H54 (cell line): ENCODE data around the gene KCNG2.

Experiments
- DNase-seq: peaks from one replicate; pipeline ENCODE4 v3.0.0; 2011; ENCODE audit warnings: low spot score, mixed read lengths; ENCODE audit not compliant: insufficient read length
- FAIRE-seq: peaks from 3 replicates; lab custom pipeline; 2011; peaks lifted over from hg19 to GRCh38; lab: Jason Lieb, UNC
- POLR2A ChIP-seq: IDR thresholded peaks from 2 replicates; pipeline ENCODE4 v1.6.1; 2011; ENCODE audit warnings: low read depth, mild to moderate bottlenecking, low read length

KCNG2 gene

GRCh38 chr18:79940126-79940813, 142.5 kb downstream of the KCNG2 start:
- no peak for DNase-seq
- no peak for TF ChIP-seq POLR2A
- FAIRE-seq: no peak

GRCh38 chr18:79940814-79941472, 143.2 kb downstream of the KCNG2 start:
- FAIRE-seq: no peak
- TF ChIP-seq POLR2A: no peak

GRCh38 chr18:79941473-79942119, 143.9 kb downstream of the KCNG2 start:
- TF ChIP-seq POLR2A: no peak
- no peak for FAIRE-seq
- no peak for DNase-seq

More at GRCh38 chr18:79940814-79941472, 143.2 kb downstream of the KCNG2 start:
- no peak for DNase-seq

- TF ChIP-seq POLR2A: no peak
- FAIRE-seq (no peak), DNase-seq (no peak)
Observed at GRCh38 chr18:79942211-79942610, 144.5 kb downstream of the KCNG2 start.

- TF ChIP-seq POLR2A: no peak
- FAIRE-seq (no peak), DNase-seq (no peak)
Observed at GRCh38 chr18:79942786-79943607, 145.3 kb downstream of the KCNG2 start.

GRCh38 chr18:79943608-79944125, 145.9 kb downstream of the KCNG2 start:
- DNase-seq (no peak), FAIRE-seq (no peak)
- no peak for TF ChIP-seq POLR2A

- TF ChIP-seq POLR2A: no peak
- DNase-seq: no peak
- no peak for FAIRE-seq
Observed at GRCh38 chr18:79944126-79944731, 146.5 kb downstream of the KCNG2 start.

- TF ChIP-seq POLR2A: no peak
- FAIRE-seq: no peak
- DNase-seq: no peak
Observed at GRCh38 chr18:79944746-79945117, 147.0 kb downstream of the KCNG2 start.

GRCh38 chr18:79945118-79946042, 147.6 kb downstream of the KCNG2 start:
- TF ChIP-seq POLR2A: no peak
- DNase-seq (no peak), FAIRE-seq (no peak)

- no peak for FAIRE-seq
- no peak for TF ChIP-seq POLR2A
- no peak for DNase-seq
Observed at GRCh38 chr18:79947054-79947755, 149.5 kb downstream of the KCNG2 start.

GRCh38 chr18:79947881-79948610, 150.3 kb downstream of the KCNG2 start:
- DNase-seq (no peak), FAIRE-seq (no peak)
- TF ChIP-seq POLR2A: no peak
